HCT116 (cell line): ENCODE measurements around the gene MRAS. TPM values are rescaled to one million over a fixed set of nuclear protein-coding genes. Genes with fewer than 3 reads are reported as not detected.

ENCODE experiments used
- ATAC-seq: fragments of 200-7000 bp; cut with Tn5 transposase; 2 replicates; pipeline ENCODE4 v1.9.1; 2020; ENCODE audit warnings: mild to moderate bottlenecking, moderate library complexity
- BruUV-seq: library from RNA; stranded (reverse); fragments of 400-500 nt; replicated peaks from 2 replicates; lab custom pipeline; 2021; lab: Mats Ljungman, UMichigan
- CTCF ChIA-PET: fragments of 300-600 bp; sonication (Branson Sonifier 250); formaldehyde crosslinking; loops from one replicate; lab custom pipeline; 2021; ENCODE audit warnings: antibody characterized with exemption; lab: Charles Lee
- POLR2A ChIA-PET: fragments of 300-600, 350-600 bp; sonication (Branson Sonifier 250); formaldehyde crosslinking; loops from one replicate; lab custom pipeline; 2021; ENCODE audit warnings: antibody characterized with exemption; lab: Charles Lee
- RAD21 ChIA-PET, 2 experiments: fragments of 300-600 bp; sonication (Branson Sonifier 250); formaldehyde crosslinking; loops; one replicate each; lab custom pipeline; 2023; ENCODE audit warnings: low total read pairs in 2 of 2; ENCODE audit not compliant: uncharacterized antibody in 2 of 2, unreplicated experiment in 2 of 2, low non-redundant PET in 1 of 2; lab: Charles Lee
- DNase-seq: peaks from one replicate; pipeline ENCODE4 v3.0.0-alpha.2; 2010; ENCODE audit warnings: low read depth, low spot score
- H2AFZ ChIP-seq: fragments of 200-600 bp; shearing (Covaris generic), sonication (generic); 2 replicates; pipeline ENCODE4 v1.6.1; 2017; ENCODE audit warnings: low read depth, mixed run types, mixed read lengths, antibody characterized with exemption, low read length; ENCODE audit not compliant: poor library complexity, severe bottlenecking
- H3K27ac ChIP-seq: 2 replicates; pipeline ENCODE4 v1.5.1; 2012; ENCODE audit warnings: low read depth, low read length
- H3K27me3 ChIP-seq: fragments of 200-600 bp; sonication (generic); 2 replicates; pipeline ENCODE4 v1.6.1; 2016; ENCODE audit warnings: mixed run types, low read length, mixed read lengths; ENCODE audit not compliant: insufficient read depth
- H3K36me3 ChIP-seq, 2 experiments: fragments of 200-500 bp in 1 of 2; fragments of 200-600 bp in 1 of 2; sonication (Bioruptor generic) in 1 of 2; sonication (generic) in 1 of 2; 2 replicates each; pipeline versions ENCODE4 v1.5.1 to v1.6.1; 2014 to 2016; ENCODE audit warnings: low read length in 2 of 2, inconsistent platforms in 1 of 2, mixed read lengths in 1 of 2, mixed run types in 1 of 2; ENCODE audit not compliant: insufficient read depth in 2 of 2, control insufficient read depth in 1 of 2
- H3K4me1 ChIP-seq, 2 experiments: fragments of 200-600 bp in 1 of 2; sonication (generic) in 1 of 2; 2 replicates each; pipeline versions ENCODE4 v1.5.1 to v1.6.1; 2012 to 2017; ENCODE audit warnings: low read length in 2 of 2, inconsistent platforms in 1 of 2, mild to moderate bottlenecking in 1 of 2, mixed read lengths in 1 of 2, mixed run types in 1 of 2, moderate library complexity in 1 of 2; ENCODE audit not compliant: insufficient read depth in 2 of 2, control insufficient read depth in 1 of 2
- H3K4me2 ChIP-seq: fragments of 200-600 bp; sonication (generic); 2 replicates; pipeline ENCODE4 v1.6.1; 2017; ENCODE audit warnings: mixed run types, low read length, mixed read lengths
- H3K4me3 ChIP-seq, 2 experiments: fragments of 200-600 bp in 1 of 2; sonication (generic) in 1 of 2; replicated peaks in 1 of 2; 2 replicates each; pipeline ENCODE4 v1.5.1; 2011 to 2016; ENCODE audit warnings: low read length in 2 of 2, control low read depth in 1 of 2, low read depth in 1 of 2, mild to moderate bottlenecking in 1 of 2, mixed read lengths in 1 of 2, mixed run types in 1 of 2
- H3K79me2 ChIP-seq: fragments of 200-600 bp; sonication (generic); 2 replicates; pipeline ENCODE4 v1.6.1; 2017; ENCODE audit warnings: mild to moderate bottlenecking, mixed run types, low read length, moderate library complexity, mixed read lengths; ENCODE audit not compliant: insufficient read depth
- H3K9ac ChIP-seq: fragments of 200-600 bp; sonication (generic); 2 replicates; pipeline ENCODE4 v1.6.1; 2016; ENCODE audit warnings: low read length, mixed read lengths
- H3K9me2 ChIP-seq: fragments of 200-600 bp; sonication (generic), shearing (Covaris generic); 2 replicates; pipeline ENCODE4 v1.6.1; 2017; ENCODE audit warnings: mixed run types, mild to moderate bottlenecking, moderate library complexity; ENCODE audit not compliant: insufficient read depth
- H3K9me3 ChIP-seq, 2 experiments: fragments of 200-500 bp in 1 of 2; fragments of 200-600 bp in 1 of 2; sonication (Bioruptor generic) in 1 of 2; sonication (generic) in 1 of 2; 2 replicates each; pipeline ENCODE4 v1.6.1; 2014 to 2017; ENCODE audit warnings: low read length in 2 of 2, mixed read lengths in 2 of 2, inconsistent platforms in 1 of 2, low read depth in 1 of 2, mild to moderate bottlenecking in 1 of 2, mixed run types in 1 of 2, moderate library complexity in 1 of 2; ENCODE audit not compliant: control insufficient read depth in 1 of 2, insufficient read depth in 1 of 2
- H4K20me1 ChIP-seq: fragments of 200-600 bp; sonication (generic), shearing (Covaris generic); 2 replicates; pipeline ENCODE4 v1.6.1; 2017; ENCODE audit warnings: mixed run types, mild to moderate bottlenecking, moderate library complexity; ENCODE audit not compliant: insufficient read depth
- ATF3 ChIP-seq: IDR thresholded peaks from 2 replicates; pipeline ENCODE4 v1.6.1; 2012
- CEBPB ChIP-seq: IDR thresholded peaks from 2 replicates; pipeline ENCODE4 v1.6.1; 2012; ENCODE audit warnings: low read depth
- CTCF ChIP-seq, 3 experiments: fragments of 200-600 bp in 1 of 3; sonication (generic) in 1 of 3; IDR thresholded peaks in 2 of 3; conservative IDR thresholded peaks in 1 of 3; 2 replicates each; pipeline ENCODE4 v1.5.1; 2012 to 2017; ENCODE audit warnings: low read depth in 2 of 3, low read length in 2 of 3, antibody characterized with exemption in 1 of 3, borderline replicate concordance in 1 of 3, control low read depth in 1 of 3, mild to moderate bottlenecking in 1 of 3, mixed read lengths in 1 of 3, mixed run types in 1 of 3, moderate library complexity in 1 of 3; ENCODE audit not compliant: insufficient read depth in 1 of 3
- EGR1 ChIP-seq: IDR thresholded peaks from 2 replicates; pipeline ENCODE4 v1.6.1; 2012; ENCODE audit warnings: low read depth
- ELF1 ChIP-seq: IDR thresholded peaks from 2 replicates; pipeline ENCODE4 v1.6.1; 2012; ENCODE audit warnings: low read depth, borderline replicate concordance
- EZH2 ChIP-seq: fragments of 200-600 bp; sonication (generic); IDR thresholded peaks from 2 replicates; pipeline ENCODE4 v1.6.1; 2017; ENCODE audit warnings: antibody characterized with exemption, mixed run types
- EZH2phosphoT487 ChIP-seq: fragments of 200-600 bp; IDR thresholded peaks from 2 replicates; pipeline ENCODE4 v1.6.1; 2018; ENCODE audit warnings: antibody characterized with exemption, borderline replicate concordance
- FOSL1 ChIP-seq: IDR thresholded peaks from 2 replicates; pipeline ENCODE4 v1.6.1; 2012; ENCODE audit warnings: low read depth
- JUND ChIP-seq: IDR thresholded peaks from 2 replicates; pipeline ENCODE4 v1.6.1; 2012
- MAX ChIP-seq: IDR thresholded peaks from 2 replicates; pipeline ENCODE4 v1.6.1; 2012
- POLR2A ChIP-seq: IDR thresholded peaks from 2 replicates; pipeline ENCODE4 v1.7.0; 2011; ENCODE audit warnings: borderline replicate concordance; ENCODE audit not compliant: insufficient read depth, insufficient read length; ENCODE audit errors: extremely low read depth
- RAD21 ChIP-seq: IDR thresholded peaks from 2 replicates; pipeline ENCODE4 v1.6.1; 2012; ENCODE audit warnings: low read depth, mild to moderate bottlenecking
- SIN3A ChIP-seq: IDR thresholded peaks from 2 replicates; pipeline ENCODE4 v1.6.1; 2012; ENCODE audit warnings: low read depth
- ZBTB33 ChIP-seq: IDR thresholded peaks from 2 replicates; pipeline ENCODE4 v1.6.1; 2011; ENCODE audit warnings: mild to moderate bottlenecking, low read length, moderate library complexity; ENCODE audit not compliant: insufficient replicate concordance; ENCODE audit errors: extremely low read depth
- ZFX ChIP-seq: fragments of 450-650 bp; IDR thresholded peaks from 2 replicates; pipeline ENCODE4 v1.6.1; 2017
- ZNF274 ChIP-seq: fragments of 200-500 bp; sonication (Bioruptor generic); IDR thresholded peaks from 2 replicates; pipeline ENCODE4 v1.6.1; 2014; ENCODE audit warnings: mild to moderate bottlenecking, low read depth, low read length, inconsistent platforms
- intact Hi-C: fragments of 100-400 bp; cut with micrococcal nuclease; formaldehyde crosslinking; loops from 2 replicates; pipeline ENCODE4 v1.10.0; 2022
- total RNA-seq: library from RNA; stranded (reverse); gene quantifications from one replicate; pipeline ENCODE4 v1.2.1, GENCODE V29; 2021; ENCODE audit not compliant: unreplicated experiment

MRAS gene
- total RNA-seq, 1 experiment from 2014 or later, result 13.5 TPM

- intact Hi-C loops, result loop anchor here (5.0 kb wide), 3 partner anchors 213 to 592 kb away; partner anchors contain the start of gene DZIP1L
- peak overlapping the region; percentile 99 for H3K4me2 ChIP-seq
- ChIA-PET RAD21 (no interaction called here), CTCF (no interaction called here), POLR2A (no interaction called here)
- no peak for TF ChIP-seq FOSL1
- TF ChIP-seq SIN3A, result no peak
- TF ChIP-seq EZH2phosphoT487, result no peak
- TF ChIP-seq EGR1, result no peak
- no peak for TF ChIP-seq ELF1
- TF ChIP-seq CTCF (IDR thresholded peaks at IDR 0.05 in 2 of 3, conservative IDR thresholded peaks at IDR 0.05 in 1 of 3; ENCODE audit: borderline replicate concordance in 1 of 3, insufficient read depth in 1 of 3, low read depth in 2 of 3, low read length in 2 of 3), result no peak
- no peak for TF ChIP-seq ZFX
- TF ChIP-seq ATF3, result no peak
- TF ChIP-seq CEBPB, result no peak
- no peak for TF ChIP-seq JUND
- TF ChIP-seq EZH2, result no peak
- no peak for TF ChIP-seq ZBTB33
- no peak for TF ChIP-seq POLR2A
- TF ChIP-seq MAX, result no peak
- TF ChIP-seq ZNF274, result no peak
- no peak for TF ChIP-seq RAD21
- DNase-seq (no peak), ATAC-seq (no peak)
- no peaks in the 10 kb centered on the region for H3K9me2 ChIP-seq
- H3K27me3 ChIP-seq, result no peaks in the 10 kb centered on the region
- peaks cover 4 to 30% of the 10 kb centered on the region in 2 experiments; a peak in 3 of 4 replicates for H3K4me1 ChIP-seq
- H3K79me2 ChIP-seq, result no peaks in the 10 kb centered on the region
- H4K20me1 ChIP-seq, result no peaks in the 10 kb centered on the region
- H2AFZ ChIP-seq, result peak overlapping the region; percentile 98
- H3K36me3 ChIP-seq, result no peaks in the 10 kb centered on the region
- no TSS peak for BruUV-seq
- H3K9me3 ChIP-seq, result no peaks in the 10 kb centered on the region
- H3K4me3 ChIP-seq, result peak overlapping the region; percentile 49 to 73
- no peak overlapping the region for H3K9ac ChIP-seq
- H3K27ac ChIP-seq, result no peak overlapping the region
Measured at GRCh38 chr3:138329984-138330293, 18.4 kb upstream of the MRAS start.
